22Rv1 (cell line): ENCODE data around the gene DRICH1.
"Not testable (repeated sequence)": the region's sequence is repeated elsewhere in the genome, so short reads cannot be mapped to it uniquely, and the experiment has no call there.

Source experiments
- ZFX ChIP-seq: fragments of 450-650 bp; IDR thresholded peaks from 2 replicates; pipeline ENCODE4 v1.6.1; 2017; ENCODE audit warnings: antibody characterized with exemption, borderline replicate concordance
- TF ChIP-seq, protein P1 (sequence below): fragments of 450-650 bp; IDR thresholded peaks from 2 replicates; pipeline ENCODE4 v1.5.1; 2017; ENCODE audit warnings: mild to moderate bottlenecking

DNA sequence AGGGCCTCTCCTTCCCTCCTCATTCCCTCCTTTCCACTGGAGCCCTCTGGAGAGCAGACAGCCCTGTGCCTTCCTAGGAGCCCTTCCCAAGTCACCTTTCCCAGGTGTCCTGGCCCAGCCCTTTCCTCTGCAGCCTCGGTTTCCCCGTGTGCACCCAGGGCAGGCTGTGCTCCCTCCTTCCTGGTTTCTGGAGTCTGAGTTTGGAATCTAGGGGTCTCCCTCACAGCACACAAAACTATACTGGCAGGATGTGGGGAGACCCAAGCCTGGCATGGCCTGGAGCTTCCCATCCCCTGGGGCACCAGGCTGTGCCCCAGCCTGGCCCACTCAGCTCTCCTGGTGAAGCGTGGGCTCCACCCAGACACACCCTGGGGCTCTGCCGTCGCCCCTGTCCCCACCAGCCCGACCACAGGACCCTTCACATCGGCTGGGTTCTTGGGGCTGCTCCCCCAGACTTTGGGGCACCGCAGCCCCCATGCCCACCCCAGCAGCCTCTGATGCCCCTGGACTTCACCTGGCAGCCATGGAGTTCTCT lies 58.4 kb downstream of the DRICH1 start:
- TF ChIP-seq, protein P1, sequence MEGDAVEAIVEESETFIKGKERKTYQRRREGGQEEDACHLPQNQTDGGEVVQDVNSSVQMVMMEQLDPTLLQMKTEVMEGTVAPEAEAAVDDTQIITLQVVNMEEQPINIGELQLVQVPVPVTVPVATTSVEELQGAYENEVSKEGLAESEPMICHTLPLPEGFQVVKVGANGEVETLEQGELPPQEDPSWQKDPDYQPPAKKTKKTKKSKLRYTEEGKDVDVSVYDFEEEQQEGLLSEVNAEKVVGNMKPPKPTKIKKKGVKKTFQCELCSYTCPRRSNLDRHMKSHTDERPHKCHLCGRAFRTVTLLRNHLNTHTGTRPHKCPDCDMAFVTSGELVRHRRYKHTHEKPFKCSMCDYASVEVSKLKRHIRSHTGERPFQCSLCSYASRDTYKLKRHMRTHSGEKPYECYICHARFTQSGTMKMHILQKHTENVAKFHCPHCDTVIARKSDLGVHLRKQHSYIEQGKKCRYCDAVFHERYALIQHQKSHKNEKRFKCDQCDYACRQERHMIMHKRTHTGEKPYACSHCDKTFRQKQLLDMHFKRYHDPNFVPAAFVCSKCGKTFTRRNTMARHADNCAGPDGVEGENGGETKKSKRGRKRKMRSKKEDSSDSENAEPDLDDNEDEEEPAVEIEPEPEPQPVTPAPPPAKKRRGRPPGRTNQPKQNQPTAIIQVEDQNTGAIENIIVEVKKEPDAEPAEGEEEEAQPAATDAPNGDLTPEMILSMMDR, result not testable (repeated sequence)
- not testable (repeated sequence) for TF ChIP-seq ZFX
